Progenitor cell of endocrine pancreas (in vitro differentiated cells): ENCODE measurements around the gene ZNF444. TPM values are rescaled to one million over a fixed set of nuclear protein-coding genes. Genes with fewer than 3 reads are reported as not detected.

Source experiments
- DNase-seq: peaks from one replicate; pipeline ENCODE4 v3.0.0; 2021; ENCODE audit warnings: low spot score; ENCODE audit not compliant: unreplicated experiment
- H3K27ac Mint-ChIP-seq: 2 replicates; pipeline ENCODE4 v1.8.0; 2021; ENCODE audit warnings: mild to moderate bottlenecking, moderate library complexity, mixed read lengths
- H3K27me3 Mint-ChIP-seq: 2 replicates; pipeline ENCODE4 v1.8.0; 2021; ENCODE audit warnings: mixed read lengths
- H3K36me3 Mint-ChIP-seq: 2 replicates; pipeline ENCODE4 v1.8.0; 2022; ENCODE audit warnings: mixed read lengths; ENCODE audit not compliant: insufficient read depth
- H3K4me1 Mint-ChIP-seq: 2 replicates; pipeline ENCODE4 v1.8.0; 2021; ENCODE audit warnings: low read depth, mixed read lengths
- H3K4me3 Mint-ChIP-seq: 2 replicates; pipeline ENCODE4 v1.8.0; 2021; ENCODE audit warnings: low read depth, mild to moderate bottlenecking, moderate library complexity, mixed read lengths
- H3K9me3 Mint-ChIP-seq: 2 replicates; pipeline ENCODE4 v1.8.0; 2021; ENCODE audit warnings: low read depth, mixed read lengths
- CTCF ChIP-seq: fragments of 200-600 bp; sonication (generic); IDR thresholded peaks from one replicate; pipeline ENCODE4 v1.5.0; 2021; ENCODE audit warnings: antibody characterized with exemption, mild to moderate bottlenecking; ENCODE audit not compliant: unreplicated experiment
- total RNA-seq: library from RNA; stranded (reverse); gene quantifications from 2 replicates; pipeline ENCODE4 v1.2.1, GENCODE V29; 2021

Gene ZNF444
- total RNA-seq, 1 donor from 2014 or later, result 132 TPM

DNA sequence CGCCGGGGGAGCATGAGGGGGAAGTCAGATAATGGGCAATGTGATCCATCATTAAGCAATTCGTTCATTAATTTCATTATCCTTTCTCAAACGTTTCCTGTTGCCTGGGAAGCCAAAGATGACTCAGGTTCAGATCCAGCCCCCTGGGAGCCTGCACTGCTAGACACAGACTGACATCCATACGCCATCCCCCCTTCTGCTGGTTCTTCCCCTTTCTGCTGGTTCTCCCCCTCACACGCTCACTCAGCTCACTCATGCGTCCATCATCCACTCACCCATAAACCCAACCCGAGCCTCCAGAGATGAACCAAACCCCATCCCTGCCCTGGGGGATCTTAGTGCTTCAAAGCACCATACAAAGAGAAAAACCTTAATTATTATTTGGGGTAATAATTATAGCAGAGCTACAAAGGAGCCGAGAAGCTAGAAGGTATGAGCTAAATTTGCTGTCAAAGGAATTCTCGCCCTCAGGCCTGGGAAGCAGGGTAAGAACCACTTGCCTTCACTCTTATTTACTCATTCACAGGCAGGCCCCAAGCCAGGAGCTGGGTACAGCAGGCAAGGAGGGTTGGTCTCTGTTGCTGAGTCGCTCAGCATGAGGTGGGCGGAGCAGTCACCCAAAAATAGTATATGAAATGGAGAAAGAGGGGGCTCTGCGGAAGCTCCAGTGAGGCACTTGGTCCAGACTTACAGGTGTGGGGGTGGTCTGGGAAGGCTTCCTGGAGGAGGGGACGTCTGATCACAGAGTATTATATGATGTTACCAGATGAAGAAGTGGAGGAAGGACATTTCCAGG is 7.0 kb upstream of the ZNF444 start:
- DNase-seq, result no peak
- Mint-ChIP-seq H3K9me3 (no peaks in the 10 kb centered on the region), H3K4me3 (no peak overlapping the region), H3K27ac (no peak overlapping the region), H3K36me3 (no peaks in the 10 kb centered on the region), H3K4me1 (peaks cover 8% of the 10 kb centered on the region), H3K27me3 (no peaks in the 10 kb centered on the region)
- no peak for TF ChIP-seq CTCF

GRCh38 chr19:56134654-56134921 is 6.5 kb upstream of the ZNF444 start:
- no peak overlapping the region for H3K27ac Mint-ChIP-seq

DNA sequence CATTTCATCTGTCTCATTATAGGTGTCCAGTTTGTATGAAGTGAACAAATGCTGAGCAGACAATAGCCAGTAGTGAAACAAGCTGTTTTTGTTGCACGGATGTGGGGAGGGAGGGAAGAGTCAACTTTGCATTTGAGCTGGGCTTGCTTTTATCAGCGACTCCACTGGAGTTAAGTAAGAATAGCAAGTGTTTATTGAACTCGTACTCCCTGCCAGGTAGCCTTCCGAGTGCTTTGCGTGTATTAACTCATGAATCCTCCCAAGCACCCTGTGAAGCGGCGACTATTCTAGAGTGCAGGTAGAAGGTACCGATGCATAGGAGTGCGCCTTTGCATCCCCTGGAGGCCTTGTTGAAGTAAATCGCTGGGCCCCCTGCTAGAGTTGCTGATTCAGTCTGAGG is 4.7 kb upstream of the ZNF444 start:
- Mint-ChIP-seq H3K4me3 (no peak overlapping the region), H3K9me3 (no peaks in the 10 kb centered on the region), H3K36me3 (no peaks in the 10 kb centered on the region), H3K27me3 (no peaks in the 10 kb centered on the region), H3K4me1 (peaks cover 17% of the 10 kb centered on the region), H3K27ac (peak overlapping the region; percentile 89)
- TF ChIP-seq CTCF, result no peak
- no peak for DNase-seq

More at GRCh38 chr19:56134654-56134921, 6.5 kb upstream of the ZNF444 start:
- DNase-seq, result no peak
- TF ChIP-seq CTCF, result no peak
- H3K27me3 Mint-ChIP-seq, result no peaks in the 10 kb centered on the region
- no peaks in the 10 kb centered on the region for H3K36me3 Mint-ChIP-seq
- no peaks in the 10 kb centered on the region for H3K9me3 Mint-ChIP-seq
- peaks cover 9% of the 10 kb centered on the region for H3K4me1 Mint-ChIP-seq
- H3K4me3 Mint-ChIP-seq, result no peak overlapping the region

DNA sequence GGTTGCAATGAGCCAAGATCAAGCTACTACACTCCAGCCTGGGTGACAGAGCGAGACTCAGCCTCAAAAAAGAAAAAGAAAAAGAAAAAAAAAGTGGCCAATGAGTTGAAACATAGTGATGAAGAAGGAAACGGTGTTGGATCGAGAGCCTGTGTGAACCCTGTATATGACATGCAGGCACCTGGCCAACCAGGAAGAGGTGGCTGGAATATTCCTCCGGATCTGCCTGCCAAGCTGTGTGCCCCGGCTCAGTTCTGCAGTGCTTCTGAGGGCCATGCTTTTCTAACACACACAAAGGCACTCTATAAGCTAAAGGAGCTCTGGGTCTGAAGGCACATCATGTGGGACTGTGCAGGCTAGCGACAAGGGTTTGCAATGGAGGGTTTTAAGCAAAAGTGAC is 3.7 kb upstream of the ZNF444 start:
- no peak for TF ChIP-seq CTCF
- Mint-ChIP-seq H3K27me3 (no peaks in the 10 kb centered on the region), H3K9me3 (no peaks in the 10 kb centered on the region), H3K36me3 (no peaks in the 10 kb centered on the region), H3K4me1 (peaks cover 19% of the 10 kb centered on the region), H3K27ac (no peak overlapping the region), H3K4me3 (no peak overlapping the region)
- no peak for DNase-seq

DNA sequence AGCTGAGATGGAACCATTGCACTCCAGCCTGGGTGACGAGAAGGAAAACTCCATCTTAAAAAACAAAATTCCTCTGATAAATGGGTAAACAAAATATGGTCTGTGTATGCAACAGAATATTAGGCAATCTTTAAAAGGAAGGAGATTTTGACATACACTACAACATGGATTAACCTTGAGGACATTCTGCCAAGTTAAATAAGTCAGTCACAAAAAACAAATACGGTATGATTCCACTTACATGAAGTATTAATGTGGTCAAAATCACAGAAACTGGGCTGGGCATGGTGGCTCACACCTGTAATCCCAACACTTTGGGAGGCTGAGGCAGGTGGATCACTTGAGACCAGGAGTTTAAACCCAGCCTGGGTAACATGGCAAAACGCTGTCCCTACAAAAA is 3.0 kb upstream of the ZNF444 start:
- H3K4me3 Mint-ChIP-seq, result no peak overlapping the region
- peaks cover 25% of the 10 kb centered on the region for H3K4me1 Mint-ChIP-seq
- no peak overlapping the region for H3K27ac Mint-ChIP-seq
- no peak for DNase-seq
- H3K9me3 Mint-ChIP-seq, result no peaks in the 10 kb centered on the region
- H3K27me3 Mint-ChIP-seq, result no peaks in the 10 kb centered on the region
- no peak for TF ChIP-seq CTCF
- no peaks in the 10 kb centered on the region for H3K36me3 Mint-ChIP-seq
